SK-N-MC (cell line): ENCODE data around the gene FOXRED2.
A peak's percentile ranks its signal among the peaks of the same experiment; 100 is the strongest.
"Not testable (repeated sequence)": the region's sequence is repeated elsewhere in the genome, so short reads cannot be mapped to it uniquely, and the experiment has no call there.

Experiments used
- DNase-seq: peaks from one replicate; pipeline ENCODE4 v3.0.0-alpha.2; 2011; ENCODE audit warnings: low read depth, low spot score
- H3K27ac ChIP-seq: fragments of 200-600 bp; sonication (generic); 2 replicates; pipeline ENCODE4 v1.5.1; 2016; ENCODE audit warnings: mixed run types
- H3K36me3 ChIP-seq: fragments of 200-600 bp; sonication (generic); 2 replicates; pipeline ENCODE4 v1.6.1; 2017; ENCODE audit warnings: antibody characterized with exemption, low read length, mixed read lengths; ENCODE audit not compliant: insufficient read depth
- H3K4me3 ChIP-seq: fragments of 200-600 bp; sonication (generic); 2 replicates; pipeline ENCODE4 v1.5.1; 2016
- H3K9ac ChIP-seq: fragments of 200-600 bp; sonication (generic); 2 replicates; pipeline ENCODE4 v1.8.0; 2017; ENCODE audit warnings: mixed run types, mixed read lengths; ENCODE audit not compliant: insufficient read length
- H3K9me3 ChIP-seq: fragments of 200-600 bp; sonication (generic); 2 replicates; pipeline ENCODE4 v1.6.1; 2017; ENCODE audit warnings: low read depth, mild to moderate bottlenecking, antibody characterized with exemption, low read length, moderate library complexity, mixed read lengths
- EZH2 ChIP-seq: fragments of 200-600 bp; sonication (generic); IDR thresholded peaks from one replicate; pipeline ENCODE4 v1.6.1; 2017; ENCODE audit warnings: antibody characterized with exemption
- FOXP2 ChIP-seq: optimal IDR thresholded peaks from 2 replicates; pipeline ENCODE3; 2011; ENCODE audit warnings: mild to moderate bottlenecking, moderate library complexity; ENCODE audit not compliant: insufficient read depth; ENCODE audit errors: extremely low read length, control extremely low read depth
- POLR2AphosphoS5 ChIP-seq: IDR thresholded peaks from 2 replicates; pipeline ENCODE4 v1.6.1; 2012; ENCODE audit warnings: mild to moderate bottlenecking, low read depth, low read length, borderline replicate concordance

FOXRED2 gene

GRCh38 chr22:36544107-36544620 is 37.3 kb upstream of the FOXRED2 start:
- DNase-seq, result no peak
- H3K27ac ChIP-seq, result no peak overlapping the region

DNA sequence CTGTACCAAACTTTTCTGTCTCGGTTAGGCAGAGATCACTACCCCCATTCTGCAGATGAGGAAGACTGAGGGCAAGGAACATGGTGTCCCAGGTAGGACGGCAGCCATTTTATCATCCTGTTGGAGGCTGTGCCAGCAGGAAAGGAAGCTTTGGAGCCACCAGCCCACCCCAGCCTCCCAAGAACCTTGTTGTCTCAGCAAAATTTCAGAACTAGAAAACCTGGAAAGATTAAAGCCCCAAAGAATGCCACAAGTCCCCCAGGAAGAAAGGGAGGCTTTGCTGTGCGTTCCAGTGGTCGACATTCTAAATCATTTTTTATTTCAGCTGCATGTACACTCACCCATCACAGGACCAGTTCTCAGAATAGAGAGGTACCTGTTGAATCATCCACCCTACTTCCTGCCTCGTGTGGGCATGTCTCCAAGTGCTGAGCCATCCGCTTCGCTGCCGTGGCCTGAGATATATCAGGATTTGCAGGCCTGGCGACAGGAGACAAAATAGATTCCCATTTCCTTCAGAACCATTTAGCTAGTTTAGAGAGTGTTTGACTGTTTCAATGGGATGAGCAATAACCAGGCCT is 35.1 kb upstream of the FOXRED2 start:
- TF ChIP-seq POLR2AphosphoS5, result no peak
- TF ChIP-seq EZH2, result no peak
- H3K4me3 ChIP-seq, result no peak overlapping the region
- no peak overlapping the region for H3K27ac ChIP-seq
- H3K9me3 ChIP-seq, result no peaks in the 10 kb centered on the region
- H3K36me3 ChIP-seq, result no peaks in the 10 kb centered on the region
- no peak overlapping the region for H3K9ac ChIP-seq
- no peak for DNase-seq

More at GRCh38 chr22:36544107-36544620, 37.3 kb upstream of the FOXRED2 start:
- H3K9me3 ChIP-seq, result no peaks in the 10 kb centered on the region
- TF ChIP-seq EZH2 (no peak), POLR2AphosphoS5 (no peak), FOXP2 (no peak)
- no peaks in the 10 kb centered on the region for H3K36me3 ChIP-seq
- no peak overlapping the region for H3K4me3 ChIP-seq
- H3K9ac ChIP-seq, result no peak overlapping the region

- Histone ChIP-seq H3K36me3 (no peaks in the 10 kb centered on the region), H3K9me3 (no peaks in the 10 kb centered on the region), H3K4me3 (no peak overlapping the region), H3K27ac (no peak overlapping the region), H3K9ac (no peak overlapping the region)
- no peak for DNase-seq
- TF ChIP-seq POLR2AphosphoS5, result no peak
Measured at GRCh38 chr22:36540867-36541642, 34.2 kb upstream of the FOXRED2 start.

DNA sequence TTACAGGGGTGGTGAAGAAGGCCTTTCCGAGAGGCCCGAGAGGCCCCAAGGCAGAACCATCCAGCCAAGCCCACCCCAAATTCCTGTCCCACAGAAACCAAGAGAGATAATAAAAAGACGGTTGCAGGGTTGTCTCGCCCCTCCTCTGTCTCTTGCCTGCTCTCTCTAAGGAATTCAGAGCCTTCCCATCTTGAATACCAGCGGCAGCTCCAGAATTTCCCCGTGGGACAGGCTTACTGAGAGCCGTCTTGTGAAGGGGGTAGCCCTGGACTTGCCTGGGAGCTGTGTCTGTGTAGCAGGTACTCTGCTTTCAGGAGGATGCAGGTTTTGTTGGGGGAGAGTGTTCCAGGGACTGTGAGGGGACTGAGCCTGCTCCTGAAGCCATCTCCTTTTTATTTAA is 31.7 kb upstream of the FOXRED2 start:
- TF ChIP-seq FOXP2 (no peak), EZH2 (no peak), POLR2AphosphoS5 (no peak)
- Histone ChIP-seq H3K27ac (no peak overlapping the region), H3K9ac (no peak overlapping the region), H3K4me3 (no peak overlapping the region), H3K9me3 (no peaks in the 10 kb centered on the region), H3K36me3 (no peaks in the 10 kb centered on the region)
- DNase-seq, result no peak

GRCh38 chr22:36536717-36537116 is 29.9 kb upstream of the FOXRED2 start:
- Histone ChIP-seq H3K36me3 (no peaks in the 10 kb centered on the region), H3K9ac (no peak overlapping the region), H3K9me3 (no peaks in the 10 kb centered on the region), H3K4me3 (no peak overlapping the region), H3K27ac (no peak overlapping the region)
- DNase-seq, result no peak
- no peak for TF ChIP-seq FOXP2
- TF ChIP-seq EZH2, result no peak
- no peak for TF ChIP-seq POLR2AphosphoS5

GRCh38 chr22:36533320-36533719 is 26.5 kb upstream of the FOXRED2 start:
- not testable (repeated sequence) for H3K4me3 ChIP-seq, H3K9me3 ChIP-seq, H3K36me3 ChIP-seq, H3K9ac ChIP-seq, H3K27ac ChIP-seq, DNase-seq

DNA sequence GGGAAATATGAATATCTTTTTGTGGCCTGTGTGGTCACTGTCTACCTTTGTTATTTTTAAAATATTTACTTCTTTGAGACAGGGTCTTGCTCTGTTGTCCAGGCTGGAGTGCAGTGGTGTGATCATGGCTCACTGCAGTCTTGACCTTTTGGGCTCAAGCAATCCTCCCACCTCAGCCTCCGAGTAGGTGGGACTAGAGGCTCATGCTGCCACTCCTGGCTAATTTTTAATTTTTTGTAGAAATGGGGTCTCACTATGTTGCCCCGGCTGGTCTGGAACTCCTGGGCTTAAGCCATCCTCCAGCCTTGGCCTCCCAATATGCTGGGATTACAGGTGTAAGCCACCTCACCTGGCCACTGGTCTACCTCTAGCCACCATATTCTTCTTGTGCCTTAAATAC is 25.6 kb upstream of the FOXRED2 start:
- H3K27ac ChIP-seq, result no peak overlapping the region
- H3K4me3 ChIP-seq, result no peak overlapping the region
- no peak overlapping the region for H3K9ac ChIP-seq
- DNase-seq, result no peak
- TF ChIP-seq FOXP2, result no peak
- no peak for TF ChIP-seq EZH2
- no peak for TF ChIP-seq POLR2AphosphoS5
- H3K36me3 ChIP-seq, result peaks cover 9% of the 10 kb centered on the region
- H3K9me3 ChIP-seq, result no peaks in the 10 kb centered on the region

GRCh38 chr22:36528795-36529751 is 22.2 kb upstream of the FOXRED2 start, which contains the start of gene EIF3D:
TSS of gene EIF3D (minus strand) at chr22:36529166. CDS start at chr22:36526121, 3,045 bp downstream.
- Histone ChIP-seq H3K9me3 (no peaks in the 10 kb centered on the region), H3K27ac (peak within 1 kb of the TSS; percentile 98), H3K9ac (peak within 1 kb of the TSS; percentile 99), H3K4me3 (peak within 1 kb of the TSS; percentile 91), H3K36me3 (peaks cover 43% of the 10 kb centered on the region)
- peak; percentile 98 for TF ChIP-seq FOXP2
- TF ChIP-seq POLR2AphosphoS5, result peak; percentile 81
- no peak for TF ChIP-seq EZH2
- peak; percentile 98 for DNase-seq
